Stimulated activated naive CD8-positive, alpha-beta T cell treated with anti-CD3 and anti-CD28 coated beads, Interleukin-15, amount 100 ng/mL, for 72 hours (primary cell): ENCODE results near the gene COG5.

Source experiments
- ATAC-seq: fragments of 150-1000 bp; cut with Tn5 transposase; 2 replicates; pipeline ENCODE4 v1.10.0; 2021; ENCODE audit warnings: mild to moderate bottlenecking, moderate library complexity
- DNase-seq, 2 donors: peaks; one replicate each; pipeline ENCODE4 v3.0.0; 2021 to 2022
- H3K27ac Mint-ChIP-seq, 2 donors: one replicate each; pipeline ENCODE4 v1.8.0; 2022; ENCODE audit warnings: mild to moderate bottlenecking in 2 of 2, mixed read lengths in 2 of 2, moderate library complexity in 2 of 2
- H3K27me3 Mint-ChIP-seq: one replicate; pipeline ENCODE4 v1.8.0; 2022; ENCODE audit warnings: mixed read lengths
- H3K4me1 Mint-ChIP-seq: one replicate; pipeline ENCODE4 v1.8.0; 2022; ENCODE audit warnings: mild to moderate bottlenecking, mixed read lengths
- H3K4me3 Mint-ChIP-seq, 2 donors: one replicate each; pipeline ENCODE4 v1.8.0; 2022; ENCODE audit warnings: mild to moderate bottlenecking in 2 of 2, mixed read lengths in 2 of 2, moderate library complexity in 1 of 2
- H3K9me3 Mint-ChIP-seq, 2 donors: one replicate each; pipeline ENCODE4 v1.8.0; 2022; ENCODE audit warnings: mixed read lengths in 2 of 2

Gene COG5

DNA sequence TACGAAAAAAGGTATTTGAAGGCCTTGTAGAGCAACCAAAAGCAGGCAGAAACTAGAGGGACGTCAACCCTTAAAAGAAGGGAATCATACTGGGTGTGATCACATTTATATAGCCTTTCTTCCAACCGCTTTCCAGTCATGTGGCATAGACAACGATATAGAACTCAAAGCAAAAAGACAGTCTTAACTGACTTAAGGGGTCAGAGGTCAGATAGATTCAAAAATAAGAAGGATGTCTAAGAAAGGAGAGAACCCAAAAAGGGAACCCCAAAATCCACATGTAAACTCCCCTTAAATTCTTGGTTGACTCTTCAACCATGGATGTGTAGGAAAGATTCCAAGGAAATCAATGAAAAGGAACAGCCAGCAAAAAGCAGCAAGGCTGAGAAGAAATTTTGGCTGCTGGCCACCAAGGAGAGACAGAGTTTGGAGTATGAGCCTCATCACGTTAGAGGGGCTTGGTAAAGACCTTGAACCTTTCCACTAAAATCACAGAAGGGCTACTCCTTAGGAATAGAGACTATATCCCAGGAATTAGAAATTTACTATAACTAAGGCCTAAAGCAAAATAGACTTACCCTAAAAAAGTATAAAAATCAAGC, 24.9 kb upstream of the COG5 start:
- Mint-ChIP-seq H3K4me3 (no peak overlapping the region), H3K27me3 (no peaks in the 10 kb centered on the region), H3K4me1 (no peaks in the 10 kb centered on the region), H3K9me3 (no peaks in the 10 kb centered on the region), H3K27ac (no peak overlapping the region)
- no peak for DNase-seq
- no peak for ATAC-seq

DNA sequence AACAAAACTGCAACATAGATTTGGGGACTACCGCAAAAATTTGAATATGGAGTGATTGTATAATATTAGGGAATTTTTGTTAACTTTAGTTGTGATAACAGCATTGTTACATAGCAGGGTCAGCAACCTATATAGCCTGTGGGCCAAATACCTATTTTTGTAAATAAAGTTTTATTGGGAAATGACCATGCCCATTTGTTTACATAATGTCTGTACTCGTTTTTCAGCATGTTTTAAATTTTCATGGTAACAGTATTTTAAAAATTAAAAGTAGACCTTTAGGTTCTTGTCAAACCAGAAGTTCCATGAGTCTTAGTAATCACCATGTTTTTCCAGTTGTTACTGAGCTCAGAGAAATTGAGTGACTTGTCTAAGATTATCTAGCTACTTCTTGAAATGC, 21.0 kb upstream of the COG5 start:
- no peak overlapping the region for H3K27ac Mint-ChIP-seq
- H3K27me3 Mint-ChIP-seq: no peaks in the 10 kb centered on the region
- H3K4me1 Mint-ChIP-seq: peaks cover 17% of the 10 kb centered on the region
- ATAC-seq (no peak), DNase-seq (no peak)
- H3K4me3 Mint-ChIP-seq: no peak overlapping the region
- no peaks in the 10 kb centered on the region for H3K9me3 Mint-ChIP-seq

DNA sequence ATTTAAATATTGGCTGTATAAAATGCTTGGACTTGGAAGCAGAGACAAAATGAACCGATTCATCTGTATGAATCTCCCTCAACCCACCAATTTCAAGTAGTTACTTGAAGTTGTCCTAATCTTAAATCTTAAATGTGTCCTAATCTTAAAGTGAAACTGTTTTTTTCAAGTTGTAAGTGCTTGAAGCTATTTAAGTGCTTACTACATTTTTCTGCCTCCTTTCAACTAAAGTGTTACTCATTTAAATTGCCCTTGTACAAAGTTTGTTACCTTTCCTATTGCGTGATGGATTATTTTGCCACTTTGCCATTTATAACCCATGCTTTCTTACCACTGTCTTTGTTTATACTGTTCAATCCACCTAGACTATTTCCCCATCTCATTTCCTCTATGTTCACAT, 19.2 kb upstream of the COG5 start:
- Mint-ChIP-seq H3K9me3 (no peaks in the 10 kb centered on the region), H3K27me3 (no peaks in the 10 kb centered on the region), H3K4me1 (peaks cover 17% of the 10 kb centered on the region), H3K4me3 (no peak overlapping the region), H3K27ac (no peak overlapping the region)
- DNase-seq: no peak
- no peak for ATAC-seq

GRCh38 chr7:107581387-107582013, 17.8 kb upstream of the COG5 start:
- Mint-ChIP-seq H3K4me1 (peaks cover 17% of the 10 kb centered on the region), H3K27me3 (no peaks in the 10 kb centered on the region), H3K27ac (no peak overlapping the region), H3K9me3 (no peaks in the 10 kb centered on the region), H3K4me3 (peak overlapping the region; percentile 18 to 19)
- DNase-seq (no peak), ATAC-seq (no peak)

- Mint-ChIP-seq H3K27ac (peak overlapping the region; percentile 40 to 87), H3K27me3 (no peaks in the 10 kb centered on the region), H3K9me3 (no peaks in the 10 kb centered on the region), H3K4me3 (peak overlapping the region; percentile 89 to 90), H3K4me1 (peaks cover 17% of the 10 kb centered on the region)
- DNase-seq: no peak
- ATAC-seq: no peak
Observed at GRCh38 chr7:107580716-107581383, 17.1 kb upstream of the COG5 start.

- no peaks in the 10 kb centered on the region for H3K27me3 Mint-ChIP-seq
- ATAC-seq: peak; percentile 98
- H3K27ac Mint-ChIP-seq: peak within 1 kb of the TSS; percentile 94
- peak within 1 kb of the TSS; percentile 89 to 90 for H3K4me3 Mint-ChIP-seq
- peaks cover 17% of the 10 kb centered on the region for H3K4me1 Mint-ChIP-seq
- DNase-seq: peak; percentile 73 to 80
- H3K9me3 Mint-ChIP-seq: no peaks in the 10 kb centered on the region
Observed at GRCh38 chr7:107579885-107580715, 16.4 kb upstream of the COG5 start, which contains the start of gene BCAP29. Gene BCAP29 (plus strand): TSS chr7:107580246. CDS start chr7:107580773, 527 bp downstream.

GRCh38 chr7:107579554-107579884, 15.8 kb upstream of the COG5 start:
- H3K9me3 Mint-ChIP-seq: no peaks in the 10 kb centered on the region
- peak overlapping the region in 1 of 2 donors; percentile 94 for H3K27ac Mint-ChIP-seq
- ATAC-seq (peak; percentile 1), DNase-seq (no peak)
- peak overlapping the region; percentile 89 to 90 for H3K4me3 Mint-ChIP-seq
- H3K4me1 Mint-ChIP-seq: peaks cover 17% of the 10 kb centered on the region
- H3K27me3 Mint-ChIP-seq: no peaks in the 10 kb centered on the region

GRCh38 chr7:107573537-107573936, 9.8 kb upstream of the COG5 start:
- ATAC-seq (no peak), DNase-seq (no peak)
- Mint-ChIP-seq H3K27ac (no peak overlapping the region), H3K27me3 (no peaks in the 10 kb centered on the region), H3K9me3 (no peaks in the 10 kb centered on the region), H3K4me1 (no peaks in the 10 kb centered on the region), H3K4me3 (no peak overlapping the region)

DNA sequence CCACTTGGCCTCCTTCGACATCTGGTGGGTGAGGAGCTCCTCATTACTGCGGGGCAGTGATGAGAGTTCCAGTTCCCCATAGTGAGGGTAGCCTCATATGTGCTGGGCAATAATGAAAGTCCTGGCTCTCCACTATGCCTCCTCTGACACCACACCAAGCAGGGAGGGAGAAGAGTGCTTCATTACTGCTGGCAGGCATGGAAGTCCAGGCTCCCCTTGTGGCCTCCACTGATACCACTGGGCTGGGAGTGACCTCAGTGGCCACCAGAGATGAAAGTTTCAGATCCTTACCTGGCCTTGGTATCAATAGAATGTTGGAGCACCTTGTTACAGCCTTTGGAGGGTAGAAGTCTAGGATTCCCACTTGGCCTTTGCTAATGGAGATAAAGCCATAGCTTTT, 6.6 kb upstream of the COG5 start:
- H3K27ac Mint-ChIP-seq: no peak overlapping the region
- no peak for ATAC-seq
- DNase-seq: no peak
- no peaks in the 10 kb centered on the region for H3K27me3 Mint-ChIP-seq
- H3K4me3 Mint-ChIP-seq: no peak overlapping the region
- H3K4me1 Mint-ChIP-seq: peaks cover 6% of the 10 kb centered on the region
- H3K9me3 Mint-ChIP-seq: no peaks in the 10 kb centered on the region

DNA sequence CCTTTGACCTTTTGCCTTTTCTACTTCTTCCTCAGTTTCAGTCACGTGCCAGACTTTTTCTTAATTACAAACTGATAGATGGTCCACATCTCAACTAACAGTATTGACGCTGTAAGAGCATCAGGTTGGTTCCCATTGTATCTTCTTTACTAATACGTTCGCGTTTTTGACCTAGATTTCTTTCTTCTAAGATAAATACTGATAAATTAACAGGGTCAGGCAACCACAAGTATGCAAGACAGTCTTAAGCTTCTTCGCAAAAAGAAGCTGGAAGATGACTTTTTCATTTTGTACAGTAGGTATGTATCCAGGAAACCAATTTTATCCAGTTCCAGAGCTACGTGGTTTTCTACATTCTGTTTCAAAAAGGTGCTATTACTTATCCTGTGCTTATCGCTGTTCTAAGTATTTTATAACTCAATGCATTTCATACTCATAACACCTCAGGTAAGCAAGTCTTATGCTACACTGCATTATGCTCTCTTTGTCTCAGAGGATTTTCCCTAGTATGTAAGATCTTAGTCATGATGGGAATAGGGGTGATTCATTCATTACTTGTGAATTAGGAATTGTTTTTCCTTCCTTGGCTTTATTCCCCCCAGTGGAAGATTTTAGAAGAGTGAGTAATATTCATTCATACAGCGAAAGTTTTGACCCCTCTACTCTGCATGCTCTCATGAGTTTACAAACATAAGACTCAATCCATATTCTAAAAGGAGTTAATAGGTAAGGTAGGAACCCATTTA, 1.0 kb upstream of the COG5 start:
- peaks cover 53% of the 10 kb centered on the region for H3K4me1 Mint-ChIP-seq
- ATAC-seq (no peak), DNase-seq (no peak)
- H3K27me3 Mint-ChIP-seq: no peaks in the 10 kb centered on the region
- no peaks in the 10 kb centered on the region for H3K9me3 Mint-ChIP-seq
- peak overlapping the region; percentile 94 to 98 for H3K27ac Mint-ChIP-seq
- H3K4me3 Mint-ChIP-seq: peak overlapping the region; percentile 90 to 96

DNA sequence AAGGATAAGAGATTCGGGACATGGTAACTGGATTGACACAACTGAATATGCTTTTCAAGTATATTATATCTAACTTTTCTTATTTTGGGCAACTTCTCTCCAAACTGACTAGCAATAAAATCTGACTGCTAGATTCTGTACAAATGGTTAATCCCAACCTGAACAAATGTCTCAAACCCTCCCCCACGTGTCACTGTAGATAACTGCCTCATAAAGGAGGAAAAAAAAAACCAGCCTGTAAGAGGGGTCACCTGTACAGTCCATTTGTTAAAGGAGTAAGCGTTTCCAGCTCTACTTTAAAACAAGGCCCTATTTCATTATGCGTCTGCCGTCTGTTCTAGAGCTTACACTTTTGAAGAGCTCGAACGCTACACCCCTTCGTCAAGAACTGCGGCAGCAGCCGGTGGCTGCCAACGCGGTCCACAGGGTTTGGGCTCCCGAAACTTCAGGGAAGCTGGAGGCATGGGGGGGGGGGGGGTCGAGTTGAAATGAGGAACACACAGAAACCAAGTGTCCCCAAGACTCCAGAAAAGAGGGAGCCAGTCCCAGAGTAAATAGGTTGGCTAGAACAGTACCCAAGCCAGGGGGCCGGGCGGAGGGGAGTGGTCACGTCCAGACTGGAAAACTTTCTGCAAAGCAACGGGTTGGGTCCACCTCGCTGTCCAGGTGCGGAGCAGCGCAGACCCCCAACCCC, 492 bp downstream of the COG5 start:
- no peak for DNase-seq
- Mint-ChIP-seq H3K9me3 (no peaks in the 10 kb centered on the region), H3K27ac (peak overlapping the region; percentile 96 to 98), H3K4me3 (peak overlapping the region; percentile 90 to 96), H3K4me1 (peaks cover 62% of the 10 kb centered on the region), H3K27me3 (no peaks in the 10 kb centered on the region)
- ATAC-seq: peak; percentile 73

DNA sequence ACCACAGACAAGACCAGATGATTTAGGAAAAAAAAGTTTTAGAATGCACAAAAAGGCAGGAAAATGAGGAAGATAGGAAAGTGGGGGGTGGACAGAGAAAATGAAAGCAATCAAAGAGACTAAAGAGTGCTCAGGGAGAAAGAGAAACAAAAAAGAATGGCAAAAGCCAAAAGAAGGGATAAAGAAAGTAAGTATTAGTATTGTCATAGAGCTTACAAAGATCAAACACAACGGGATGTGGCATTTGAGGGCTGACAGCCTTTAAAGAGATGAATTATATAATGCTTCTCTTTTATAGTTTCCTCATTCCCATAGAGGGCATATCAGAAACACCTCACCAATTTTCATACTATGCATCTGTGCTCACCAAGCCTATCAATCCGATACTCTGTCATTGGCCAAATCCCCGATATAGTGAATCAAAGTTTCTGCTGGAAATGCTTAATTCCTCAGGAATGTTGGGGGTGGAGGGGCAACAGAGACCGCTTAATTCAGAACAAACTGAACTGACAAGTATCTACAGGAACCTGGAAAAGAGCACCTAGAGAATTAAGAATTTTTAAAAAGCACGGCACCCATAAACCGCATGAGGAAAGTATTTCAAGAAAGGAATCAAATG, 2.7 kb downstream of the COG5 start:
- peaks cover 67% of the 10 kb centered on the region for H3K4me1 Mint-ChIP-seq
- H3K9me3 Mint-ChIP-seq: no peaks in the 10 kb centered on the region
- H3K4me3 Mint-ChIP-seq: peak overlapping the region; percentile 90 to 96
- H3K27me3 Mint-ChIP-seq: no peaks in the 10 kb centered on the region
- H3K27ac Mint-ChIP-seq: peak overlapping the region in 1 of 2 donors; percentile 4
- DNase-seq (no peak), ATAC-seq (peak; percentile 60)

GRCh38 chr7:107559864-107560263, 3.9 kb downstream of the COG5 start:
- H3K4me3 Mint-ChIP-seq: peak overlapping the region; percentile 34 to 90

GRCh38 chr7:107555893-107556292, 7.8 kb downstream of the COG5 start:
- peaks cover 46% of the 10 kb centered on the region for H3K4me1 Mint-ChIP-seq
- peak; percentile 72 for ATAC-seq
- no peak overlapping the region for H3K4me3 Mint-ChIP-seq

More at GRCh38 chr7:107559864-107560263, 3.9 kb downstream of the COG5 start:
- H3K27ac Mint-ChIP-seq: no peak overlapping the region
- no peaks in the 10 kb centered on the region for H3K27me3 Mint-ChIP-seq
- no peaks in the 10 kb centered on the region for H3K9me3 Mint-ChIP-seq
- ATAC-seq (no peak), DNase-seq (no peak)
- H3K4me1 Mint-ChIP-seq: peaks cover 65% of the 10 kb centered on the region

More at GRCh38 chr7:107555893-107556292, 7.8 kb downstream of the COG5 start:
- no peak for DNase-seq
- Mint-ChIP-seq H3K27ac (no peak overlapping the region), H3K27me3 (no peaks in the 10 kb centered on the region), H3K9me3 (no peaks in the 10 kb centered on the region)
